Caco-2 (cell line): ENCODE results near the gene DDX31. TPM values are rescaled to one million over a fixed set of nuclear protein-coding genes. Genes with fewer than 3 reads are reported as not detected.

Experiments
- BruUV-seq: library from RNA; stranded (reverse); fragments of 400-500 nt; replicated peaks from 2 replicates; lab custom pipeline; 2021; lab: Mats Ljungman, UMichigan
- CTCF ChIA-PET: fragments of 300-600 bp; sonication (Branson Sonifier 250); formaldehyde crosslinking; loops from one replicate; lab custom pipeline; 2022; ENCODE audit warnings: antibody characterized with exemption; lab: Charles Lee
- POLR2A ChIA-PET: fragments of 300-600 bp; sonication (Branson Sonifier 250); formaldehyde crosslinking; loops from one replicate; lab custom pipeline; 2022; ENCODE audit warnings: antibody characterized with exemption; lab: Charles Lee
- DNase-seq, 2 experiments: peaks; one replicate each; pipeline versions ENCODE4 v3.0.0 to v3.0.0-alpha.2; 2020 to 2022
- H3K27me3 ChIP-seq: replicated peaks from 2 replicates; pipeline ENCODE4 v1.6.0; 2011; ENCODE audit warnings: low read length; ENCODE audit not compliant: control insufficient read depth, insufficient read depth
- H3K36me3 ChIP-seq: 2 replicates; pipeline ENCODE4 v1.5.1; 2011; ENCODE audit warnings: low read length; ENCODE audit not compliant: control insufficient read depth, insufficient read depth
- H3K4me1 ChIP-seq: fragments of 250-450 bp; sonication (Bioruptor Pico); 2 replicates; pipeline ENCODE4 v1.5.1; 2020; ENCODE audit warnings: mild to moderate bottlenecking
- H3K4me3 ChIP-seq: 2 replicates; pipeline ENCODE4 v1.5.1; 2011; ENCODE audit warnings: low read depth, mild to moderate bottlenecking, control low read depth, low read length
- H3K9me3 ChIP-seq: fragments of 250-450 bp; sonication (Bioruptor Pico); 2 replicates; pipeline ENCODE4 v1.5.1; 2020; ENCODE audit warnings: mild to moderate bottlenecking, moderate library complexity
- H3K27ac Mint-ChIP-seq: one replicate; pipeline ENCODE4 v1.8.0; 2022; ENCODE audit warnings: mixed read lengths; ENCODE audit not compliant: unreplicated experiment
- H3K27me3 Mint-ChIP-seq: one replicate; pipeline ENCODE4 v1.8.0; 2022; ENCODE audit warnings: mixed read lengths; ENCODE audit not compliant: insufficient read depth, unreplicated experiment
- H3K36me3 Mint-ChIP-seq: one replicate; pipeline ENCODE4 v1.8.0; 2022; ENCODE audit warnings: mild to moderate bottlenecking, mixed read lengths; ENCODE audit not compliant: insufficient read depth, unreplicated experiment
- H3K4me1 Mint-ChIP-seq: one replicate; pipeline ENCODE4 v1.8.0; 2022; ENCODE audit warnings: low read depth, mixed read lengths; ENCODE audit not compliant: unreplicated experiment
- H3K4me3 Mint-ChIP-seq: one replicate; pipeline ENCODE4 v1.8.0; 2022; ENCODE audit warnings: mild to moderate bottlenecking, moderate library complexity, mixed read lengths; ENCODE audit not compliant: unreplicated experiment
- H3K9me3 Mint-ChIP-seq: one replicate; pipeline ENCODE4 v1.8.0; 2022; ENCODE audit warnings: mixed read lengths; ENCODE audit not compliant: unreplicated experiment
- intact Hi-C: fragments of 100-400 bp; cut with micrococcal nuclease; formaldehyde crosslinking; loops from one replicate; pipeline ENCODE4 v1.10.0; 2022; ENCODE audit not compliant: unreplicated experiment
- total RNA-seq: library from RNA; stranded (reverse); gene quantifications from 2 replicates; pipeline ENCODE4 v1.2.3, GENCODE V29; 2022
- TF ChIP-seq, protein P1 (sequence below), 2 experiments: fragments of 200-600 bp in 1 of 2; IDR thresholded peaks; 1 replicate in 1 of 2; 2 replicates in 1 of 2; pipeline versions ENCODE4 v1.5.1 to v1.8.0; 2011 to 2022; ENCODE audit warnings: antibody characterized with exemption in 1 of 2, control low read depth in 1 of 2, inconsistent platforms in 1 of 2, low read depth in 1 of 2, low read length in 1 of 2, mild to moderate bottlenecking in 1 of 2, moderate library complexity in 1 of 2; ENCODE audit not compliant: insufficient read depth in 1 of 2, severe bottlenecking in 1 of 2, unreplicated experiment in 1 of 2

Gene DDX31
- total RNA-seq, 1 experiment from 2014 or later: 23.1 TPM

DNA sequence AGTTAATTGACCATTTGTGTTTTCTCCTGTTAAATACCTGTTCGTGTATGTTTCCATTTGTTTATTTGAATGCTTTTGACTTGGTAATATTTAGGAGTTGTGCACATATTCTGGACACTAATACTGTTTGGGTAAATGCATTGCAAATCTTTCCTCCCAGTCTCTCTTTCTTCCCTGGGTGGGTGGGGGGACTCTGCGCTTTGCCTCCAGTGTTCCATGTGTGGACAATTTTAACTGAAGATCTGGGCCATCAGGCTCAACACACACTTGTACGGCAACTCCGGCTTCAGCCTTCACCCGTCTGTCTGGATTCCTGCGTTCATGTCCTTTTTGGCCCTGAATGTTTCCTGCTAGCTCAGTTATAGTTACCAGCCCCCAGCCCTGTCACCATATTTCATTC, 40.5 kb upstream of the DDX31 start:
- Mint-ChIP-seq H3K27ac (no peak overlapping the region), H3K4me1 (no peaks in the 10 kb centered on the region), H3K9me3 (no peaks in the 10 kb centered on the region), H3K4me3 (no peak overlapping the region), H3K27me3 (no peaks in the 10 kb centered on the region), H3K36me3 (no peaks in the 10 kb centered on the region)
- Histone ChIP-seq H3K4me1 (no peaks in the 10 kb centered on the region), H3K4me3 (no peak overlapping the region), H3K27me3 (no peaks in the 10 kb centered on the region), H3K36me3 (no peaks in the 10 kb centered on the region), H3K9me3 (no peaks in the 10 kb centered on the region)
- POLR2A ChIA-PET: no interaction called here
- intact Hi-C loops: no loop called here
- CTCF ChIA-PET: no interaction called here
- no peak for DNase-seq
- no TSS peak for BruUV-seq
- TF ChIP-seq, protein P1, sequence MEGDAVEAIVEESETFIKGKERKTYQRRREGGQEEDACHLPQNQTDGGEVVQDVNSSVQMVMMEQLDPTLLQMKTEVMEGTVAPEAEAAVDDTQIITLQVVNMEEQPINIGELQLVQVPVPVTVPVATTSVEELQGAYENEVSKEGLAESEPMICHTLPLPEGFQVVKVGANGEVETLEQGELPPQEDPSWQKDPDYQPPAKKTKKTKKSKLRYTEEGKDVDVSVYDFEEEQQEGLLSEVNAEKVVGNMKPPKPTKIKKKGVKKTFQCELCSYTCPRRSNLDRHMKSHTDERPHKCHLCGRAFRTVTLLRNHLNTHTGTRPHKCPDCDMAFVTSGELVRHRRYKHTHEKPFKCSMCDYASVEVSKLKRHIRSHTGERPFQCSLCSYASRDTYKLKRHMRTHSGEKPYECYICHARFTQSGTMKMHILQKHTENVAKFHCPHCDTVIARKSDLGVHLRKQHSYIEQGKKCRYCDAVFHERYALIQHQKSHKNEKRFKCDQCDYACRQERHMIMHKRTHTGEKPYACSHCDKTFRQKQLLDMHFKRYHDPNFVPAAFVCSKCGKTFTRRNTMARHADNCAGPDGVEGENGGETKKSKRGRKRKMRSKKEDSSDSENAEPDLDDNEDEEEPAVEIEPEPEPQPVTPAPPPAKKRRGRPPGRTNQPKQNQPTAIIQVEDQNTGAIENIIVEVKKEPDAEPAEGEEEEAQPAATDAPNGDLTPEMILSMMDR (IDR thresholded peaks at IDR 0.05; ENCODE audit: insufficient read depth in 1 of 2, low read depth in 1 of 2, low read length in 1 of 2, severe bottlenecking in 1 of 2, unreplicated experiment in 1 of 2): no peak

DNA sequence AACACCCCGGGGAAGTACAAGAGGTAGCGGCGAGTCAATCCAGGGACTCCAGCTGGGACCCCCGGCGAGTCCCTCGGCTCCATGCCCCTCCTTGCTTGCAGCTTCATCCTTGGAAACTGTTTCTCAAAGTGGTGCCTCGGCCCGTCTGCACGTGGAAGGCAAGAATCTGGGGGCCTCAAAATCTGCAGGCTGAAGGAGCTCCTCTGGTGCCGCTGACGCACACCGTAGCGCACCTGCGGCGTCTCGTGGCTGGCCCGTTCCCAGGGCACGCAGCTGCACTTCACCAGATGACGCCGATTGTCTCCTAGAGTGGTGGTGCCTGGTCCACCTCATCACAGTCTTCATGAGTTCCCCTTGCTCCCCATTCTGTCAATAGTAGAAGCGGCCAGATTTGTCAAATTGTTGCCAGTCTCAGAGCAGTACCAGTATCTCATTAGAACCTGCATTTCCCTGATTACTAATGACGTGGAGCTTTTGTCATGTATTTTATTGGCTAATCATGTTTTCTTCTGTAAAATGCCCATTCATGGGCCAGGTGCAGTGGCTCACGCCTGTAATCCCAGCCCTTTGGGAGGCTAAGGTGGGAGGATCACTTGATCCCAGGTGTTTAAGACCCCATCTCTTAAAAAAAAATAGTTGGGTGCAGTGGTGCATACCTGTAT, 39.1 kb upstream of the DDX31 start:
- DNase-seq: no peak
- Mint-ChIP-seq H3K9me3 (peaks cover 5% of the 10 kb centered on the region), H3K4me1 (no peaks in the 10 kb centered on the region), H3K27ac (no peak overlapping the region), H3K27me3 (no peaks in the 10 kb centered on the region), H3K36me3 (peaks cover 4% of the 10 kb centered on the region), H3K4me3 (no peak overlapping the region)
- BruUV-seq: no TSS peak
- TF ChIP-seq, protein P1 (IDR thresholded peaks at IDR 0.05; ENCODE audit: insufficient read depth in 1 of 2, low read depth in 1 of 2, low read length in 1 of 2, severe bottlenecking in 1 of 2, unreplicated experiment in 1 of 2): no peak
- H3K4me3 ChIP-seq: no peak overlapping the region
- ChIA-PET CTCF (no interaction called here), POLR2A (no interaction called here)
- intact Hi-C loops: no loop called here
- no peaks in the 10 kb centered on the region for H3K36me3 ChIP-seq
- no peaks in the 10 kb centered on the region for H3K4me1 ChIP-seq
- H3K9me3 ChIP-seq: 0 out of 2 replicates have a peak, but pooled peaks cover under 1% of the 10 kb centered on the region
- H3K27me3 ChIP-seq: no peaks in the 10 kb centered on the region

DNA sequence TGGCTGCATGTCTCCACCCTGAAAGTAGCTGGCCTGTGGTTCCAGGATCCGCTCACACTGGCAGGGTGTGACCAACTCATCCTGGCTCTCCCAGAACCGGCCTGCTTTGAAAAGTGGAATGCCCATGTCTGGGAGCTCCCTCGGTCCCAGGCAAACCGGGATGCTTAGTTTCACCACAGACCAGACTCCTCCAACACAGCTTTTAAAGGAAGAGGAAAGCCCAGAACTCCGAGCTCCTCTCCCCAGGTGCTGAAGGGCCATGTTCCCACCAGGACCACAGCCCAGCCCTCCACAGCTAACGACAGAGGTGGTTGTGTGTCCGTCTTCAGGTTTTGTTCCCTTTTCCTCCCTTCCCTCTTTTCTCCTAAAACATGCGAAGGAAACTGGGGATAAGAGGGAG, 38.5 kb upstream of the DDX31 start:
- CTCF ChIA-PET: no interaction called here

More for the DNA sequence above, 38.5 kb upstream of the DDX31 start:
- Mint-ChIP-seq H3K27ac (no peak overlapping the region), H3K27me3 (no peaks in the 10 kb centered on the region), H3K9me3 (peaks cover 12% of the 10 kb centered on the region), H3K4me3 (no peak overlapping the region), H3K4me1 (no peaks in the 10 kb centered on the region), H3K36me3 (peaks cover 6% of the 10 kb centered on the region)
- H3K27me3 ChIP-seq: no peaks in the 10 kb centered on the region
- intact Hi-C loops: no loop called here
- no peaks in the 10 kb centered on the region for H3K36me3 ChIP-seq
- BruUV-seq: no TSS peak
- no peaks in the 10 kb centered on the region for H3K4me1 ChIP-seq
- TF ChIP-seq, protein P1 (IDR thresholded peaks at IDR 0.05; ENCODE audit: insufficient read depth in 1 of 2, low read depth in 1 of 2, low read length in 1 of 2, severe bottlenecking in 1 of 2, unreplicated experiment in 1 of 2): no peak
- 0 out of 2 replicates have a peak, but pooled peaks cover 2% of the 10 kb centered on the region for H3K9me3 ChIP-seq
- POLR2A ChIA-PET: no interaction called here
- no peak overlapping the region for H3K4me3 ChIP-seq
- DNase-seq: no peak
